Neural crest cell (in vitro differentiated cells): Measurements from ENCODE around the gene WNT7A. TPM values are rescaled to one million over a fixed set of nuclear protein-coding genes. Genes with fewer than 3 reads are reported as not detected.

ENCODE experiments used
- DNase-seq: peaks from one replicate; pipeline ENCODE4 v3.0.0; 2021; ENCODE audit warnings: low read depth, mixed read lengths, low spot score
- H3K27ac Mint-ChIP-seq: one replicate; pipeline ENCODE4 v1.8.0; 2021; ENCODE audit warnings: mild to moderate bottlenecking, mixed read lengths; ENCODE audit not compliant: unreplicated experiment
- H3K27me3 Mint-ChIP-seq: 2 replicates; pipeline ENCODE4 v1.8.0; 2021; ENCODE audit warnings: low read depth, mild to moderate bottlenecking, mixed read lengths
- H3K36me3 Mint-ChIP-seq: 2 replicates; pipeline ENCODE4 v1.8.0; 2021; ENCODE audit warnings: low read depth, mild to moderate bottlenecking, mixed read lengths
- H3K4me1 Mint-ChIP-seq: 2 replicates; pipeline ENCODE4 v1.8.0; 2021; ENCODE audit warnings: mixed read lengths
- H3K4me3 Mint-ChIP-seq: one replicate; pipeline ENCODE4 v1.8.0; 2021; ENCODE audit warnings: mild to moderate bottlenecking, mixed read lengths
- H3K9me3 Mint-ChIP-seq: 2 replicates; pipeline ENCODE4 v1.8.0; 2021; ENCODE audit warnings: mixed read lengths
- total RNA-seq: library from RNA; stranded (reverse); gene quantifications from 2 replicates; pipeline ENCODE4 v1.2.1, GENCODE V29; 2021
- TF ChIP-seq, protein P1 (sequence below): fragments of 200-600 bp; sonication (generic); conservative IDR thresholded peaks from 2 replicates; pipeline ENCODE4 v1.5.0; 2021; ENCODE audit warnings: antibody characterized with exemption, mild to moderate bottlenecking

The WNT7A gene
- total RNA-seq, 1 donor from 2014 or later, result 9.8 TPM

- Mint-ChIP-seq H3K27me3 (no peaks in the 10 kb centered on the region), H3K4me3 (no peak overlapping the region), H3K27ac (peak overlapping the region; percentile 57), H3K36me3 (no peaks in the 10 kb centered on the region), H3K9me3 (no peaks in the 10 kb centered on the region), H3K4me1 (peaks cover 26% of the 10 kb centered on the region)
- TF ChIP-seq, protein P1, sequence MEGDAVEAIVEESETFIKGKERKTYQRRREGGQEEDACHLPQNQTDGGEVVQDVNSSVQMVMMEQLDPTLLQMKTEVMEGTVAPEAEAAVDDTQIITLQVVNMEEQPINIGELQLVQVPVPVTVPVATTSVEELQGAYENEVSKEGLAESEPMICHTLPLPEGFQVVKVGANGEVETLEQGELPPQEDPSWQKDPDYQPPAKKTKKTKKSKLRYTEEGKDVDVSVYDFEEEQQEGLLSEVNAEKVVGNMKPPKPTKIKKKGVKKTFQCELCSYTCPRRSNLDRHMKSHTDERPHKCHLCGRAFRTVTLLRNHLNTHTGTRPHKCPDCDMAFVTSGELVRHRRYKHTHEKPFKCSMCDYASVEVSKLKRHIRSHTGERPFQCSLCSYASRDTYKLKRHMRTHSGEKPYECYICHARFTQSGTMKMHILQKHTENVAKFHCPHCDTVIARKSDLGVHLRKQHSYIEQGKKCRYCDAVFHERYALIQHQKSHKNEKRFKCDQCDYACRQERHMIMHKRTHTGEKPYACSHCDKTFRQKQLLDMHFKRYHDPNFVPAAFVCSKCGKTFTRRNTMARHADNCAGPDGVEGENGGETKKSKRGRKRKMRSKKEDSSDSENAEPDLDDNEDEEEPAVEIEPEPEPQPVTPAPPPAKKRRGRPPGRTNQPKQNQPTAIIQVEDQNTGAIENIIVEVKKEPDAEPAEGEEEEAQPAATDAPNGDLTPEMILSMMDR, result no peak
- DNase-seq, result no peak
These were observed 107.5 kb downstream of the WNT7A start for GRCh38 chr3:13772321-13772745.

GRCh38 chr3:13771496-13771895 is 108.4 kb downstream of the WNT7A start:
- TF ChIP-seq, protein P1, result no peak
- no peak for DNase-seq
- H3K9me3 Mint-ChIP-seq, result no peaks in the 10 kb centered on the region
- no peak overlapping the region for H3K27ac Mint-ChIP-seq
- no peaks in the 10 kb centered on the region for H3K36me3 Mint-ChIP-seq
- H3K4me1 Mint-ChIP-seq, result peaks cover 26% of the 10 kb centered on the region
- no peak overlapping the region for H3K4me3 Mint-ChIP-seq
- H3K27me3 Mint-ChIP-seq, result no peaks in the 10 kb centered on the region

DNA sequence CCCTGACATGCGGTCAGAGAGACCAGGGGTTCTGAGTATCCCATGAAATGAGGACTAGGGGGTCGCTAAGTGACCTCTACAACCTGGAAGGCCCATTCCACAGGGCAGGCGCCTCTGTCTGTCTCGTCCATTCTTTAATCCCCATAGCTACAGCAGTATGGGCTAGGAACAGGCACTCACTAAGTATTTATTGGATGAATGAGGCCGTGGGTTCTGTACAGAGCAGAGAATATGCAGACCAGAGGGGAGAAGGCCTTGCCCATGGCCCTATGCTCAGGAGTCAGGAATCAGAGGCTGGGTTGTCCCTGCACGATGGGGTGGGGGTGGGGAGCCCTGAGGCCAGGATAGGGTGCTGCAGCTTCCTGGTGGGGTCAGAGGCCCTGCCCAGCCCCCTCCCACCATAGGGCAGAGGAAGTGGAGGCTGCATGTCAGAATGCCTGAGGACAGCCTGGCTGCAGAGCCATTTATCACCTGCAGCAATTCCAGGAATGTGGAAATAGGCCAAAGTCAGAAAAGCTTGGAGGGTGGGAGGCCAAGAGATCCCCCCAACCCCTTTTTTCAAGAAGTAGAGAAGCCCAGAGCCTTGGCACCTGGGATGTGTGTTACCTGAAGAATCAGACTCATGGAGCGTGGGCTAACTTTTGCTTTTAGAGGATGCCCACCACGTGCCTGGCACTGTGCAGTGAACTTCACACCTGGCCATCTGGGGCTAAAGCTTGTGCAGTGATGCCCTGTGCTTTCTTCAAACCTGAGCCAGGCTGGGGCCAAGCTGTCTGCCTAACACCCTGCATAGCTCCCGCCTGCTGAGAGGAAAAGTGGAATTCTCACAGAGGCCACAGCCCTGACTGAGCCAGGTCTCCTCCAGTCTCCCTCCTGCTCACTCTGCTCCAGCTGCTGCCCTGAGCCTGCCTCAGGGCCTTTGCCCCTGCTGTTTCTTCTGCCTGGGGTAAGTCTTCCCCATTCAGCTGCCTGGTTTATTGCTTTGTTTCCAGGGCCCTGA is 109.4 kb downstream of the WNT7A start:
- H3K4me3 Mint-ChIP-seq, result no peak overlapping the region
- no peak for DNase-seq
- no peaks in the 10 kb centered on the region for H3K27me3 Mint-ChIP-seq
- H3K9me3 Mint-ChIP-seq, result no peaks in the 10 kb centered on the region
- H3K27ac Mint-ChIP-seq, result peak overlapping the region; percentile 78
- peaks cover 26% of the 10 kb centered on the region for H3K4me1 Mint-ChIP-seq
- TF ChIP-seq, protein P1, result no peak
- no peaks in the 10 kb centered on the region for H3K36me3 Mint-ChIP-seq

DNA sequence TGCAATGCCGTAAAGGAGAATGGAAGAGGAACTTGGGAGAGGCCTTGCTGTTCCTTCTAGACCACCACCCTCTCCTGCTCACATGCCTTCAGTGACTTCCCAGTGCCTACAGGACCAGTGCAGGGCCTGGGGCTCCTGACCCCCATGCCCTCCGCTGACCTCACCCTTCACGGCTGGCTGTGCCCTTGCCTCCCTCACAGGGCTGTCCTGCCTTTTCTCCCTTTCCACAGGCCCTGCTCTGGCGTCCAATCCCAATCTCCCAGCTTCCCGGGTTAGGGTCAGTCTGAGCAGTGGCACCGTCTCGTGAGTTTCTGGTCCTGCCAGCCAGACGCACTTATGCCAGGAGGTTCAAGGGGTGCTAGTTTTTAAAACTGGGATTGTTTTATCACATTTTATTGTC is 110.4 kb downstream of the WNT7A start:
- no peak for DNase-seq
- Mint-ChIP-seq H3K36me3 (no peaks in the 10 kb centered on the region), H3K4me1 (peaks cover 26% of the 10 kb centered on the region), H3K9me3 (no peaks in the 10 kb centered on the region), H3K27ac (peak overlapping the region; percentile 82), H3K27me3 (no peaks in the 10 kb centered on the region), H3K4me3 (no peak overlapping the region)
- TF ChIP-seq, protein P1, result no peak

DNA sequence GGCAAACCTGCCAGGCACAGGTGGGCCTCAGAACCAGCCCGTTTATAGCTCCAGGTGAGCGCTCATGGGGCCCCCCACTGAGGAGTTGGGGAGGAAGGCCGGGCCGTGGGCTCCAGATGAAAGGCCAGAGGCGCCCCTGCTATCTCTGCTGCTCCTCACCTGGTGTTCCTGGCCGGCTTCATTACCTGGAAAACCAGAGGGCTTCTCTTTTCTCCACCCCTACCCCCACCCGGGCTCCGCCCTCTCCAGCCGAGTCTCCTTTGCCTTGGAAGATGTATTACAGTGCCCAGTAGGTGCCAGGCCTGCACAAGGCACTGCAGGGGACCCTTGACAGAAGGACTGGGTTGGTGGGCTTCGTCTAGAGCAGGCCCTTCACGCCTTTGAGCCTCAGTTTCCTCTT is 111.4 kb downstream of the WNT7A start:
- Mint-ChIP-seq H3K4me3 (no peak overlapping the region), H3K27ac (no peak overlapping the region), H3K9me3 (no peaks in the 10 kb centered on the region), H3K36me3 (no peaks in the 10 kb centered on the region), H3K4me1 (peaks cover 21% of the 10 kb centered on the region), H3K27me3 (peaks cover under 1% of the 10 kb centered on the region)
- TF ChIP-seq, protein P1, result no peak
- DNase-seq, result no peak
